ENCODE measurements around the gene TTYH2.

The TTYH2 gene

DNA sequence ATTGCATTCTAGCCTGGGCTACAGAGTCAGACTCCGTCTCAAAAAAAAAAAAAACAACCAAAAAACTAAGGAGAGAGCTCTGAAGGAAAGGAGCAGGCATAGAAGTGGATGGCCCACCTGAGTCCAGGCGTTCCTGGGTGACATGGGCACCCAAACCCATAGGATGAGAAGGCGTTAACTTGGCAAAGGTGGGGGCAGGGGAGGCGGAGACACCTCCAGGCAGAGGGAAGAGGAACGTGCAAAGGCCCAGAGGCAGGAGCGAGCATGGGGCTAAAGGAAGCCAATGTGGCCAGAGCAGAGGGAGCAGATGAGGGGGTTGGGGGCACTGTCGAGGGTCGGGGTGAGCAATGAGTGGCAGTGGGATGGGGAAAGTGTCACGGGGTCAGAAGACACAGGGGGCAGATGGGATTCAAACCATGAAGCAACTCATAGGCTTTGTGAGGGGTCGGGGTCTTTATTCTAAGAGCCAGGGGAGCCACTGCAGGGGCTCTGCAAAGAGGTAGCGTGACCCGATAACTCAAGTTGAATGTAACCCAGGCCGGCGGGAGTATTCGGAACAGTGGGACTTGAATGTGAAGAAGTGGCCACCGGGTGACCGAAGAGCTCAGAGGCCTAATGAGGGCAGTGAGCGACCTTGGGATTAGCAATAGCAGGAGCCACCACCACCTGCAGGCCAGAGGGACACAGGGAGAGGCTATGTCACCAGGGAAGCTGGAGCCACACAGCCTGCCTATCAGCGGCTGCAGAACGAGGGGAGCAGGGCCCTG, 11.8 kb downstream of the TTYH2 start:
- Histone ChIP-seq H3K4me1 (ENCODE audit: control insufficient read depth, insufficient read depth, low read length) (no peaks in the 10 kb centered on the region), H3K36me3 (ENCODE audit: control insufficient read depth, insufficient read depth, low read length) (no peaks in the 10 kb centered on the region)
- 94% methylated on average over 20 of the region's 20 CpGs for WGBS, 2 experiments

DNA sequence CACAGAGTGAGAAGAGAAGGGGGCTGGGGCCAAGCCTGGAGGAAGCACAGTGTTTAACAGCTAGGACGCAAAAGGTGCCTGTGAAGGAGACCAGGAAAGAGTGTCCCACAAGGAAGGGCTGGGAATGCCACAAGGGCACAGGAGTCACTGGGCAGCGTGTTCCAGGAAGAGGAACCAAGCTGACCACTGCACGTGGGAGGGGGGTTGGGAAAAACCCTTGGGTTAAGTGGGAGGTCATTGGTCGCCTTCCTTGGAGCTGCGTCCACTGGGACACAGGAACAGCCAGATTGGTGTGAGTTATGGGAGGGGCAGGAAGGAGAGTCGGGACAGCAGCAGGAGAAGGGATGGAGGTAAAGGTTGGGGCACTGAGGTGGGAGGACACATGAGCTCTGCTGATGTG, 12.9 kb downstream of the TTYH2 start:
- Histone ChIP-seq H3K36me3 (ENCODE audit: control insufficient read depth, insufficient read depth, low read length) (no peaks in the 10 kb centered on the region), H3K9me3 (ENCODE audit: control insufficient read depth, low read length) (no peaks in the 10 kb centered on the region), H3K27ac (ENCODE audit: insufficient read depth, low read depth, low read length, poor library complexity, severe bottlenecking) (no peak overlapping the region), H3K4me1 (ENCODE audit: control insufficient read depth, insufficient read depth, low read length) (no peaks in the 10 kb centered on the region), H3K4me3 (ENCODE audit: insufficient read depth, low read depth, low read length) (no peak overlapping the region), H3K27me3 (ENCODE audit: control insufficient read depth, insufficient read depth, low read length, poor library complexity, severe bottlenecking) (no peaks in the 10 kb centered on the region)
- 90 to 93% methylated on average over 6 of the region's 6 CpGs for WGBS, 2 experiments

More for the DNA sequence above, 11.8 kb downstream of the TTYH2 start:
- Histone ChIP-seq H3K9me3 (ENCODE audit: control insufficient read depth, low read length) (no peaks in the 10 kb centered on the region), H3K27ac (ENCODE audit: insufficient read depth, low read depth, low read length, poor library complexity, severe bottlenecking) (no peak overlapping the region), H3K27me3 (ENCODE audit: control insufficient read depth, insufficient read depth, low read length, poor library complexity, severe bottlenecking) (no peaks in the 10 kb centered on the region), H3K4me3 (ENCODE audit: insufficient read depth, low read depth, low read length) (no peak overlapping the region)

GRCh38 chr17:74227271-74228080, 14.1 kb downstream of the TTYH2 start:
- Histone ChIP-seq H3K27ac (ENCODE audit: insufficient read depth, low read depth, low read length, poor library complexity, severe bottlenecking) (no peak overlapping the region), H3K4me1 (ENCODE audit: control insufficient read depth, insufficient read depth, low read length) (peaks cover 4% of the 10 kb centered on the region), H3K36me3 (ENCODE audit: control insufficient read depth, insufficient read depth, low read length) (no peaks in the 10 kb centered on the region), H3K27me3 (ENCODE audit: control insufficient read depth, insufficient read depth, low read length, poor library complexity, severe bottlenecking) (no peaks in the 10 kb centered on the region), H3K4me3 (ENCODE audit: insufficient read depth, low read depth, low read length) (no peak overlapping the region), H3K9me3 (ENCODE audit: control insufficient read depth, low read length) (no peaks in the 10 kb centered on the region)
- 94 to 95% methylated on average over 10 of the region's 10 CpGs for WGBS, 2 experiments

- H3K27me3 ChIP-seq (ENCODE audit: control insufficient read depth, insufficient read depth, low read length, poor library complexity, severe bottlenecking): no peaks in the 10 kb centered on the region
- H3K4me1 ChIP-seq (ENCODE audit: control insufficient read depth, insufficient read depth, low read length): peaks cover 4% of the 10 kb centered on the region
- no peaks in the 10 kb centered on the region for H3K9me3 ChIP-seq (ENCODE audit: control insufficient read depth, low read length)
- H3K4me3 ChIP-seq (ENCODE audit: insufficient read depth, low read depth, low read length): no peak overlapping the region
- WGBS, 2 experiments: 94 to 95% methylated on average over 4 to 5 of the region's 5 CpGs
- no peak overlapping the region for H3K27ac ChIP-seq (ENCODE audit: insufficient read depth, low read depth, low read length, poor library complexity, severe bottlenecking)
- no peaks in the 10 kb centered on the region for H3K36me3 ChIP-seq (ENCODE audit: control insufficient read depth, insufficient read depth, low read length)
Measured at GRCh38 chr17:74228306-74228978, 15.1 kb downstream of the TTYH2 start.

DNA sequence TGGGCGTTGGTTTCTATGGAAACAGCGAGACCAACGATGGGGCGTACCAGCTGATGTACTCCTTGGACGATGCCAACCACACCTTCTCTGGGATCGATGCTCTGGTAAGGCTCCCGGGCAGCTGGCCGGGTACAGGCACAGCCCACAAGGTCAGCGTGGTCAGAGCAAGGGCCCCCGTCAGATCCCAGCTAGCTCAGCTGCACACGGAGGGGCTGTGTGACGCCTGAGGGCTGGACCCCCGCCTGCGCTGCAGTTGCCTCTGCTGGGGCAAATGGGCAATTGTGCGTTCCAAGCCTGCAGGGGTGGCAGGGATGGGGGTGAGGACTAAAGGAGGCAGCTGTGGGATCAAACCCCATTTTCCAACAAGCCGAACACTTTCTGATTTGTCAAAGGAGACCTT, 17.5 kb downstream of the TTYH2 start:
- peaks cover 4% of the 10 kb centered on the region for H3K4me1 ChIP-seq (ENCODE audit: control insufficient read depth, insufficient read depth, low read length)
- H3K27me3 ChIP-seq (ENCODE audit: control insufficient read depth, insufficient read depth, low read length, poor library complexity, severe bottlenecking): no peaks in the 10 kb centered on the region
- H3K4me3 ChIP-seq (ENCODE audit: insufficient read depth, low read depth, low read length): no peak overlapping the region
- no peaks in the 10 kb centered on the region for H3K36me3 ChIP-seq (ENCODE audit: control insufficient read depth, insufficient read depth, low read length)
- WGBS, 2 experiments: 94 to 95% methylated on average over 16 of the region's 16 CpGs
- no peaks in the 10 kb centered on the region for H3K9me3 ChIP-seq (ENCODE audit: control insufficient read depth, low read length)
- no peak overlapping the region for H3K27ac ChIP-seq (ENCODE audit: insufficient read depth, low read depth, low read length, poor library complexity, severe bottlenecking)

DNA sequence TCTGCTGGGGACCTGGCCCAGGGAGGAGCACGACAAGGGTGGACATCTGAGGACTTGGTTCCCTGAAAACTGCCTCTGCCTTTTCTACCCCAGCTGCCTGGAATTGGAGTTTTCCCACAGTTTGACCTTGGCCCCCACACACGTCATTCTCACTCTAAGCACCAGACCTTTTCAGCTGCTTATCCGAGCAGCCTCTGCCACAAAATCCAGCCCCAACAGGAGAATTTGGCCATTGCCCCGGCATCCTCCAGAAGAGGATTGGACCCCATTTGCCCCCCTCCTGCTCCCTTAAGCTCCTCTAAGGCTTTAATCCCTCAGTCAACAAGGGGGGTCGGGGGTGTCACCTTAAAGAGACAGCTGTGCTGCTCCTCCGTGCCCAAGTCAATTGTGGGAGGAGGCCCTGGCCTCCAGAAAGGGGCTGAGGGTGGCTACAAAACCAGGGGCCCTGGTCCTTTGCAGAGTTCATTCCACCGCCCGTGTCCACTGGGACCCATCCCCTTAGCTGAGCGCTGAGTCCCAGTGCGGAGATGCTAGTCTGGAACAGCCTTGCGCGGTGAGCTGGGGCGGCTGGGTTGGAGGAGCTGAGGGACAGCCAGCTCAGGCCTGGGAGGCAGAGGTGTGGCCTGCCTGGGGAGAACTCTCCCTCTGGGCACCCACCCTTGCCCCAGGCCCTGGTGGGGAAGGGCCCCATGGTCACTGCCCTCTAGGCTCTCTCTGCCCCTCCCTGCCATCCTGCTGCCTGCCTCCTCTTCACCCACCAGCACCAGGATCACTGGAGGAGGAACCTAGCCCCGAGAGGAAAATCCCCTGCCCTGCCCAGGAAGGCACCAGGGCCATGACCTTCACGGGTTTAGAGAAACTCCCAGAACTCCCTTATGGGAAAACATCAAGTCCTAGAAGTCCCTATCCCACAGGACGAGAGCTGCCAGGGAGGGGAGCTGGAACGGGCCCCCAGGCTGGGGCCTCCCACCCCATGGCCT, 18.8 kb downstream of the TTYH2 start:
- Histone ChIP-seq H3K4me3 (ENCODE audit: insufficient read depth, low read depth, low read length) (no peak overlapping the region), H3K9me3 (ENCODE audit: control insufficient read depth, low read length) (no peaks in the 10 kb centered on the region), H3K27me3 (ENCODE audit: control insufficient read depth, insufficient read depth, low read length, poor library complexity, severe bottlenecking) (no peaks in the 10 kb centered on the region), H3K27ac (ENCODE audit: insufficient read depth, low read depth, low read length, poor library complexity, severe bottlenecking) (no peak overlapping the region), H3K4me1 (ENCODE audit: control insufficient read depth, insufficient read depth, low read length) (peaks cover 4% of the 10 kb centered on the region), H3K36me3 (ENCODE audit: control insufficient read depth, insufficient read depth, low read length) (no peaks in the 10 kb centered on the region)
- 77 to 80% methylated on average over 17 of the region's 17 CpGs for WGBS, 2 experiments

DNA sequence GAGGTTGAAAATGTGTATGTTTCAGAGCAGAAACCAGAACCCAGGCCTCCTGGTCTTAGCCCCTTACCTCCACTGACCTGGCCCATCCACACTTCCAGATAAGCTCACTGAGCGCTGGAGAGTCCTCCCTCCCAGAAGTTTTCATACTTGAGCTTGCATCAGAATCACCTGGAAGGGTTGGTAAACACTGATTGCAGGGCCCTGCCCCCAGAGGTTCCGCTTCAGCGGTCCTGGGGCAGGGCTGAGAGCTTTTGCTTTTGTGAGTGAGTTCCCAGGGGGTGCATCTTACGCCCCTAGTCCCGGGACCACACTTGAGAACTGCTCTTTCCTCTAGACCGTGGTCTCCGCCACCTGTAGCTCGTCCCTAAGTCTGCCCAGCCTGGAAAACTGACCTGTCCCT, 20.6 kb downstream of the TTYH2 start:
- H3K27me3 ChIP-seq (ENCODE audit: control insufficient read depth, insufficient read depth, low read length, poor library complexity, severe bottlenecking): no peaks in the 10 kb centered on the region
- 75 to 81% methylated on average over 8 of the region's 8 CpGs for WGBS, 2 experiments
- no peak overlapping the region for H3K4me3 ChIP-seq (ENCODE audit: insufficient read depth, low read depth, low read length)
- no peaks in the 10 kb centered on the region for H3K9me3 ChIP-seq (ENCODE audit: control insufficient read depth, low read length)
- H3K36me3 ChIP-seq (ENCODE audit: control insufficient read depth, insufficient read depth, low read length): no peaks in the 10 kb centered on the region
- H3K27ac ChIP-seq (ENCODE audit: insufficient read depth, low read depth, low read length, poor library complexity, severe bottlenecking): no peak overlapping the region
- peaks cover 4% of the 10 kb centered on the region for H3K4me1 ChIP-seq (ENCODE audit: control insufficient read depth, insufficient read depth, low read length)

DNA sequence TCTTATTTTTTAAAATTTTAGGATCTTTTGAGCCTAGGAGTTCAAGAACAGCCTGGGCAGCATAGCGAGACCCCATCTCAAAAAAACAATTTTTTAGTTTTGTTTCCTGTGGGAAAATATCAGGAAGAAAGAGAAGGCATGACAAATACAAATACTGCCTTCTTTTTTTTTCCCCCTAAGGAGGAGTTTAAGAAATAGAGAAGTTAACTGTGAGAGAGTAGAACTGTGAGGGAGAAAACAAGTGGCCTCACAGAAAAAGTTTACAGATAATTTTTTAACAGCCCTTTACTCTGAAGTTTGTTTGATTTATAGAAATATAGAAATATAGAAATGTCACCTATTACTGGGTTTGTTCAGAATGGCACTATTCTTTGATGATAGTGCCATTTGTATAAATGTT, 21.1 kb downstream of the TTYH2 start:
- no peak overlapping the region for H3K4me3 ChIP-seq (ENCODE audit: insufficient read depth, low read depth, low read length)
- no peaks in the 10 kb centered on the region for H3K9me3 ChIP-seq (ENCODE audit: control insufficient read depth, low read length)
- H3K27me3 ChIP-seq (ENCODE audit: control insufficient read depth, insufficient read depth, low read length, poor library complexity, severe bottlenecking): no peaks in the 10 kb centered on the region
- H3K27ac ChIP-seq (ENCODE audit: insufficient read depth, low read depth, low read length, poor library complexity, severe bottlenecking): no peak overlapping the region
- H3K4me1 ChIP-seq (ENCODE audit: control insufficient read depth, insufficient read depth, low read length): peaks cover 4% of the 10 kb centered on the region
- no CpG with 5 or more reads among the region's 1 CpG for WGBS, 2 experiments
- no peaks in the 10 kb centered on the region for H3K36me3 ChIP-seq (ENCODE audit: control insufficient read depth, insufficient read depth, low read length)

DNA sequence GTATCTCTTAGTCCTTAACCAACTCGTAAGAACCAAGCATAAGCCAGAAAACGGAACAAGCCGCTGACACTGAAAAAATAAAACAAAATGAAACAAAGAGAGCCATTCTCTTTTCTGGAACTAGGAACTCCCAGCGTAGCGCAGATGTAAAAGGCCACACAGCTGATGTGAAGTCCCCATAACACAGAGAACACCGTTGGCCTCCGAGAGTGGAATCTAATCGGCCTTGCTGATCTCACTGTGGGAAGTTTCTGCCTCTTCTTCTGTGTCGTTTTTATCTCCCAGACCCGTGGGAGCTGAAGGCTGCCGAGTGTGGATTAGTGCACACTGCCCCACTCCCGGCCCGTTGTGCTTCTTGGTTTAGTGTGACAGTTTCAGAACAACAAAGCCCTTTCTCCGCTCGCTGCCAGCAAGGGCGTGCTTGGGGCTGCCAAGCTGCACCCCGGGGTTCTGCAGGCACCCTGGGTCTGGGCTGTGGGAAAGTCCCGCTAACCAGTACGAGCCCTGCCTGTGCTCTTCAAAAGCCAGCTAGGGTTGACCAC, 21.7 kb downstream of the TTYH2 start:
- no peak overlapping the region for H3K27ac ChIP-seq (ENCODE audit: insufficient read depth, low read depth, low read length, poor library complexity, severe bottlenecking)

More for the DNA sequence above, 21.7 kb downstream of the TTYH2 start:
- whole genome bisulfite sequencing, 2 experiments: 85 to 88% methylated on average over 19 of the region's 19 CpGs
- no peaks in the 10 kb centered on the region for H3K9me3 ChIP-seq (ENCODE audit: control insufficient read depth, low read length)
- H3K27me3 ChIP-seq (ENCODE audit: control insufficient read depth, insufficient read depth, low read length, poor library complexity, severe bottlenecking): no peaks in the 10 kb centered on the region
- H3K4me3 ChIP-seq (ENCODE audit: insufficient read depth, low read depth, low read length): no peak overlapping the region
- H3K4me1 ChIP-seq (ENCODE audit: control insufficient read depth, insufficient read depth, low read length): peaks cover 10% of the 10 kb centered on the region
- no peaks in the 10 kb centered on the region for H3K36me3 ChIP-seq (ENCODE audit: control insufficient read depth, insufficient read depth, low read length)
